Measurements from ENCODE around the gene DCAF7.

DNA sequence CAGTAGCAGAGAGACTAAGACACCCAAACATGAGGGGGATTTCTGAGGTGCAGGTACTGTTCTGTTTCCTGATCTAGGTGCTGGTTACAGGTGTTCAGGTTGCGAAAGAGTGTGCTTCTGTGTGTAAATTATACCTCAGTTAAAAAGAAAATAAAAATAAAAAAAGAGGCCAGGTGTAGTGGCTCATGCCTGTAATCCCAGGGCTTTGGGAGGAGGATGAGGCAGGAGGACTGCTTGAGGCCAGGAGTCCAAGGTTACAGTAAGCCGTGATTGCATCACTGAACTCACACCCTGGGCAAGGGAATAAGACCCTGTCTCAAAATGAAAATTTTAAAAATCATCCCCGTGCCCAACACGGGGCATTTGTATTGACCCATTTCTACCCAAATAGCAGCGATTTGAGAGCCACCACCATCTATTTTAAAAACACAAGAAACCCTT lies 3.2 kb upstream of the DCAF7 start:
- TF ChIP-seq CTCF (IDR thresholded peaks at IDR 0.05) (no peak), POLR2A (IDR thresholded peaks at IDR 0.05) (no peak)
